Sigmoid colon (tissue), 7 donors: ENCODE measurements around the gene ARHGAP42. TPM values are rescaled to one million over a fixed set of nuclear protein-coding genes. Genes with fewer than 3 reads are reported as not detected.

Experiments
- DNase-seq: peaks from one replicate; pipeline ENCODE4 v3.0.0-alpha.2; 2019
- H3K27ac ChIP-seq, 4 donors: fragments of 200-600 bp; sonication (generic); one replicate each; pipeline ENCODE4 v1.5.1; 2016 to 2019; ENCODE audit warnings: mild to moderate bottlenecking in 1 of 4
- H3K27me3 ChIP-seq, 3 donors: fragments of 200-600 bp; sonication (generic); one replicate each; pipeline ENCODE4 v1.5.1; 2019; ENCODE audit warnings: mild to moderate bottlenecking in 1 of 3
- H3K36me3 ChIP-seq, 4 donors: fragments of 200-600 bp; sonication (generic); one replicate each; pipeline ENCODE4 v1.5.1; 2016 to 2019
- H3K4me1 ChIP-seq, 4 donors: fragments of 200-600 bp; sonication (generic); one replicate each; pipeline ENCODE4 v1.5.1; 2017 to 2019
- H3K4me3 ChIP-seq, 4 donors: fragments of 200-600 bp; sonication (generic); one replicate each; pipeline ENCODE4 v1.5.1; 2017 to 2019; ENCODE audit warnings: mild to moderate bottlenecking in 2 of 4, moderate library complexity in 1 of 4
- H3K9me3 ChIP-seq, 4 donors: fragments of 200-600 bp in 3 of 4; sonication (generic) in 3 of 4; one replicate each; pipeline versions ENCODE4 v1.5.1 to v1.6.1; 2013 to 2019
- CTCF ChIP-seq, 4 experiments: fragments of 450-650 bp in 3 of 4; fragments of 200-600 bp in 1 of 4; IDR thresholded peaks; one replicate each; pipeline ENCODE4 v1.5.1; 2016 to 2019; ENCODE audit warnings: antibody characterized with exemption in 4 of 4, mild to moderate bottlenecking in 3 of 4, moderate library complexity in 2 of 4
- EP300 ChIP-seq, 4 donors: sonication (generic); formaldehyde crosslinking; IDR thresholded peaks; one replicate each; pipeline ENCODE4 v1.6.1; 2017; ENCODE audit warnings: antibody characterized with exemption in 4 of 4
- POLR2A ChIP-seq, 2 donors: fragments of 450-650 bp; IDR thresholded peaks; one replicate each; pipeline ENCODE4 v1.6.1; 2016; ENCODE audit warnings: antibody characterized with exemption in 2 of 2, mild to moderate bottlenecking in 2 of 2, moderate library complexity in 2 of 2
- POLR2AphosphoS5 ChIP-seq, 4 donors: sonication (generic); formaldehyde crosslinking; IDR thresholded peaks; one replicate each; pipeline ENCODE4 v1.6.1; 2017; ENCODE audit warnings: antibody characterized with exemption in 4 of 4
- WGBS, 2 donors: extraction: QIAGEN DNeasy Blood & Tissue Kit; methylation state at CpG; one replicate each; pipeline ENCODE4 v1.1.7; 2013; 5-methylcytosine and 5-hydroxymethylcytosine counted together
- intact Hi-C: fragments of 100-400 bp; cut with DNase I; formaldehyde crosslinking; loops from one replicate; pipeline ENCODE4 v1.15.1; 2023
- polyA plus RNA-seq, 3 donors: library from polyadenylated mRNA; stranded (reverse); fragments of 200-250 nt; gene quantifications; one replicate each; pipeline ENCODE4 v1.2.3, GENCODE V29; 2013
- total RNA-seq, 4 donors: library from RNA; depleted of rRNA; stranded (reverse); fragments of >200 nt; gene quantifications; one replicate each; pipeline ENCODE4 v1.1.0, GENCODE V29; 2016
- donor health status: healthy with polysubstance abuse.
- donor health status: Bipolar disorder and iron deficiency.
- donor health status: healthy.

ARHGAP42 gene
- total and polyA plus RNA-seq, 7 donors, result 4.2 to 16.9 (median 6.4) TPM

DNA sequence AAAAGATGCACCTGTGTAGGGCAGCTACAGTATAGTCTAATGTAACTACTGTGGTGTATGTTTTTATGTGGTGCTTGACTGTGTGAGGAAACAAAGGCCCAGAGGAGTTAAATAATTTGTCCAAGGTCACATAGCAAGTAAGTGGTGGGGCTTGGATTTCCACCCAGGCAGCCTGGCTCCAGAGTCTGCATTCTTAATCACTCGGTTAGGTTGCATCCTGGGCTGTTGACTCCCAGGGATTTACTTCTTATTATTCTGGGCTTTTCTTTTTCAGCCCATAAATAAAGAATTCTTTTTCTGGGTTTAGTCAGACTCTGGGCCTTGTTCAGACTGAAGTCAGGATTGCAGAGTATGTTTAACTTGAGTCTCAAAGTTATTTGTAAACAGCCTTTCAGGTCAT lies 82.1 kb downstream of the ARHGAP42 start:
- intact Hi-C loops, result no loop called here
- Histone ChIP-seq H3K9me3 (no peaks in the 10 kb centered on the region), H3K27me3 (no peaks in the 10 kb centered on the region), H3K36me3 (no peaks in the 10 kb centered on the region), H3K27ac (no peak overlapping the region), H3K4me3 (no peak overlapping the region), H3K4me1 (peaks cover 0 to 6% (median 2%) of the 10 kb centered on the region in 4 donors)
- no peak for DNase-seq
- TF ChIP-seq EP300 (IDR thresholded peaks at IDR 0.05) (no peak), POLR2AphosphoS5 (IDR thresholded peaks at IDR 0.05) (no peak), CTCF (IDR thresholded peaks at IDR 0.05) (no peak), POLR2A (IDR thresholded peaks at IDR 0.05) (no peak)
- 69 to 70% methylated on average over 1 of the region's 1 CpG for WGBS, 2 donors

- intact Hi-C loops, result no loop called here
- Histone ChIP-seq H3K9me3 (no peaks in the 10 kb centered on the region), H3K4me1 (peaks cover 0 to 6% (median 2%) of the 10 kb centered on the region in 4 donors), H3K4me3 (no peak overlapping the region), H3K27me3 (no peaks in the 10 kb centered on the region), H3K36me3 (no peaks in the 10 kb centered on the region), H3K27ac (no peak overlapping the region)
- no peak for DNase-seq
- 74 to 80% methylated on average over 3 of the region's 3 CpGs for WGBS, 2 donors
- TF ChIP-seq EP300 (IDR thresholded peaks at IDR 0.05), result no peak
Observed at GRCh38 chr11:100769617-100770016, 82.5 kb downstream of the ARHGAP42 start.

DNA sequence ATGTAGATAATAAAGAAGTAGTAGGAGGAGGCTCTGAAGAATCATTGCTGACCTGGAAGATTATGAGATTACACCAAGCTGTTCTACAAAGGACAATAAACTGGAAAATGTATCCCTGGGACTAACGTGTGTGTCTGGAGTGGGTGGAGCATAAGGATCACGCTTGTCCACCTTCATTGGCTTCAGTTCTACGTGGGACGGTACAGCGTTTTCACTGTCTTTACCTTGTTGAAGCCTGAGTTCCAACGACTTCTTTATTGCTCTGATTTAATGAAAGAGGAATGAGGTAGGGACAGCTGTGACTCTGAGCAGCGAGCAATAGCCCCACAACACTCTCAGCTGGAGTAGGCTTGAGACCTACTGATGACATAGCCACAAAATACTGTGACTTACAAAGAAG lies 87.0 kb downstream of the ARHGAP42 start:
- 23 to 77% methylated on average over 7 of the region's 7 CpGs for WGBS, 2 donors
- peaks cover 0 to 4% (median 1%) of the 10 kb centered on the region in 4 donors for H3K4me1 ChIP-seq
- no peak overlapping the region for H3K4me3 ChIP-seq
- H3K36me3 ChIP-seq, result no peaks in the 10 kb centered on the region
- intact Hi-C loops, result no loop called here
- TF ChIP-seq POLR2A (IDR thresholded peaks at IDR 0.05) (no peak), EP300 (IDR thresholded peaks at IDR 0.05) (no peak), CTCF (IDR thresholded peaks at IDR 0.05) (no peak), POLR2AphosphoS5 (IDR thresholded peaks at IDR 0.05) (no peak)
- no peaks in the 10 kb centered on the region for H3K27me3 ChIP-seq
- no peaks in the 10 kb centered on the region for H3K9me3 ChIP-seq
- no peak overlapping the region for H3K27ac ChIP-seq
- DNase-seq, result no peak

- H3K27me3 ChIP-seq, result no peaks in the 10 kb centered on the region
- DNase-seq, result no peak
- intact Hi-C loops, result no loop called here
- TF ChIP-seq CTCF (IDR thresholded peaks at IDR 0.05), result no peak
- no peak for TF ChIP-seq POLR2A (IDR thresholded peaks at IDR 0.05)
- no peak for TF ChIP-seq POLR2AphosphoS5 (IDR thresholded peaks at IDR 0.05)
- no peak for TF ChIP-seq EP300 (IDR thresholded peaks at IDR 0.05)
- H3K36me3 ChIP-seq, result no peaks in the 10 kb centered on the region
- H3K27ac ChIP-seq, result no peak overlapping the region
- H3K4me1 ChIP-seq, result no peaks in the 10 kb centered on the region
- H3K4me3 ChIP-seq, result no peak overlapping the region
- WGBS, 2 donors, result 83 to 90% methylated on average over 3 of the region's 3 CpGs
- no peaks in the 10 kb centered on the region for H3K9me3 ChIP-seq
Observed at GRCh38 chr11:100774859-100775258, 87.8 kb downstream of the ARHGAP42 start.

- 15 to 71% methylated on average over 6 of the region's 6 CpGs for WGBS, 2 donors
- intact Hi-C loops, result no loop called here
- Histone ChIP-seq H3K9me3 (no peaks in the 10 kb centered on the region), H3K27ac (no peak overlapping the region), H3K36me3 (no peaks in the 10 kb centered on the region), H3K4me1 (no peaks in the 10 kb centered on the region), H3K4me3 (no peak overlapping the region), H3K27me3 (no peaks in the 10 kb centered on the region)
- TF ChIP-seq POLR2A (IDR thresholded peaks at IDR 0.05) (no peak), EP300 (IDR thresholded peaks at IDR 0.05) (no peak), CTCF (IDR thresholded peaks at IDR 0.05) (no peak), POLR2AphosphoS5 (IDR thresholded peaks at IDR 0.05) (no peak)
- no peak for DNase-seq
Observed at GRCh38 chr11:100776212-100776896, 89.3 kb downstream of the ARHGAP42 start.
